Uterus (tissue), 2 donors: Measurements from ENCODE around the gene PLA2G4F.

ENCODE experiments used
- POLR2A ChIP-seq, 2 donors: fragments of 450-650 bp; IDR thresholded peaks; one replicate each; pipeline ENCODE4 v1.6.1; 2016; ENCODE audit warnings: antibody characterized with exemption in 2 of 2, mild to moderate bottlenecking in 1 of 2, moderate library complexity in 1 of 2
- TF ChIP-seq, protein P1 (sequence below), 4 experiments: fragments of 200-600 bp in 2 of 4; fragments of 450-650 bp in 2 of 4; sonication (generic) in 2 of 4; IDR thresholded peaks; one replicate each; pipeline ENCODE4 v1.5.1; 2016 to 2019; ENCODE audit warnings: antibody characterized with exemption in 4 of 4, mild to moderate bottlenecking in 2 of 4, moderate library complexity in 1 of 4

DNA sequence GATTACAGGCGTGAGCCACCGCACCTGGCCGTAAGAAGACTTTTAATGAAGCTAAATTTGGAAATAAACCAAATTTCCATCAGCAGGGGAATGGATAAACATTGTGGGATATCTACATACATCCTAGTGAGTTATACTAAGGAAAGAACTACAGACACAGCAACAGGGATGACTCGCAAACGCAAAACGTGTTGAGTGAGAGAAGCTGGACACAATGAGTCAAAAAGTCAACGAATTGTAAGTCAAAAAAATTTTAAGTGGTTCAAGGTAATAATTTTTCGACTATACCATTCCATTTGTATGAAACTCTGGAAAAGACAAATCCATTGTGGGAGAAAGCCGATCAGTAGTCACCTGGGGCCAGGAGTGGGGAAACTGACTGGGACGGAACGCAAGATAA, 19.9 kb downstream of the PLA2G4F start:
- TF ChIP-seq, protein P1, sequence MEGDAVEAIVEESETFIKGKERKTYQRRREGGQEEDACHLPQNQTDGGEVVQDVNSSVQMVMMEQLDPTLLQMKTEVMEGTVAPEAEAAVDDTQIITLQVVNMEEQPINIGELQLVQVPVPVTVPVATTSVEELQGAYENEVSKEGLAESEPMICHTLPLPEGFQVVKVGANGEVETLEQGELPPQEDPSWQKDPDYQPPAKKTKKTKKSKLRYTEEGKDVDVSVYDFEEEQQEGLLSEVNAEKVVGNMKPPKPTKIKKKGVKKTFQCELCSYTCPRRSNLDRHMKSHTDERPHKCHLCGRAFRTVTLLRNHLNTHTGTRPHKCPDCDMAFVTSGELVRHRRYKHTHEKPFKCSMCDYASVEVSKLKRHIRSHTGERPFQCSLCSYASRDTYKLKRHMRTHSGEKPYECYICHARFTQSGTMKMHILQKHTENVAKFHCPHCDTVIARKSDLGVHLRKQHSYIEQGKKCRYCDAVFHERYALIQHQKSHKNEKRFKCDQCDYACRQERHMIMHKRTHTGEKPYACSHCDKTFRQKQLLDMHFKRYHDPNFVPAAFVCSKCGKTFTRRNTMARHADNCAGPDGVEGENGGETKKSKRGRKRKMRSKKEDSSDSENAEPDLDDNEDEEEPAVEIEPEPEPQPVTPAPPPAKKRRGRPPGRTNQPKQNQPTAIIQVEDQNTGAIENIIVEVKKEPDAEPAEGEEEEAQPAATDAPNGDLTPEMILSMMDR (IDR thresholded peaks at IDR 0.05): no peak
- no peak for TF ChIP-seq POLR2A (IDR thresholded peaks at IDR 0.05)
